PFSK-1 (cell line): ENCODE results near the gene MAPRE3.

Experiments used
- FOXP2 ChIP-seq: optimal IDR thresholded peaks from 2 replicates; pipeline ENCODE3; 2011; ENCODE audit warnings: borderline replicate concordance, control low read depth, inconsistent platforms; ENCODE audit not compliant: insufficient read depth; ENCODE audit errors: extremely low read length, extremely low read depth
- POLR2AphosphoS5 ChIP-seq: IDR thresholded peaks from 2 replicates; pipeline ENCODE4 v1.6.1; 2012; ENCODE audit warnings: low read depth, mild to moderate bottlenecking, control low read depth, low read length, moderate library complexity
- SIN3A ChIP-seq: IDR thresholded peaks from 2 replicates; pipeline ENCODE4 v1.6.1; 2012; ENCODE audit warnings: mild to moderate bottlenecking, low read length, moderate library complexity, borderline replicate concordance; ENCODE audit not compliant: insufficient read depth
- TAF1 ChIP-seq: IDR thresholded peaks from 2 replicates; pipeline ENCODE4 v1.6.1; 2012; ENCODE audit warnings: low read length, control low read depth, borderline replicate concordance; ENCODE audit not compliant: insufficient read depth
- TF ChIP-seq, protein P1 (sequence below), 2 experiments: IDR thresholded peaks; 2 replicates each; pipeline versions ENCODE4 v1.6.1 to v1.8.0; 2011 to 2012; ENCODE audit warnings: low read depth in 2 of 2, low read length in 2 of 2, control low read depth in 1 of 2, inconsistent platforms in 1 of 2, mild to moderate bottlenecking in 1 of 2, moderate library complexity in 1 of 2; ENCODE audit not compliant: insufficient read depth in 1 of 2

MAPRE3 gene

DNA sequence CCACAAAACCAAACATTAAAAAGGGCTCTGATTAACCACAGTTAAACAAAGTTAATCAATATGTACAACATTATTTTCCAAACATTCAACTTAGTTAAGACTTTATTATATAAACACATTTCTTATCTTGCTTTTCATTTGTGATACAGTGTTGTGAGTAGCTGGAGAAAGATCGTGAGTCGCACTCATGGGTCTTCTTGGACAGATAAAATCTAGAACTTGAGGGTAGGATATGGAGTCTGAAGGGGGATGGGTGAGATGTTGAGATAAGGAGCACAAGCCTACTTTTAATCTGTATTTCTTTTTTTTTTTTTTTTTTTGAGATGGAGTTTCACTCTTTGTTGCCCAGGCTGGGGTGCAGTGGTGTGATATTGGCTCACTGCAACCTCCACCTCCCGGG, 39.7 kb downstream of the MAPRE3 start:
- TF ChIP-seq TAF1, result no peak

- no peak for TF ChIP-seq FOXP2
- no peak for TF ChIP-seq SIN3A
- TF ChIP-seq, protein P1, sequence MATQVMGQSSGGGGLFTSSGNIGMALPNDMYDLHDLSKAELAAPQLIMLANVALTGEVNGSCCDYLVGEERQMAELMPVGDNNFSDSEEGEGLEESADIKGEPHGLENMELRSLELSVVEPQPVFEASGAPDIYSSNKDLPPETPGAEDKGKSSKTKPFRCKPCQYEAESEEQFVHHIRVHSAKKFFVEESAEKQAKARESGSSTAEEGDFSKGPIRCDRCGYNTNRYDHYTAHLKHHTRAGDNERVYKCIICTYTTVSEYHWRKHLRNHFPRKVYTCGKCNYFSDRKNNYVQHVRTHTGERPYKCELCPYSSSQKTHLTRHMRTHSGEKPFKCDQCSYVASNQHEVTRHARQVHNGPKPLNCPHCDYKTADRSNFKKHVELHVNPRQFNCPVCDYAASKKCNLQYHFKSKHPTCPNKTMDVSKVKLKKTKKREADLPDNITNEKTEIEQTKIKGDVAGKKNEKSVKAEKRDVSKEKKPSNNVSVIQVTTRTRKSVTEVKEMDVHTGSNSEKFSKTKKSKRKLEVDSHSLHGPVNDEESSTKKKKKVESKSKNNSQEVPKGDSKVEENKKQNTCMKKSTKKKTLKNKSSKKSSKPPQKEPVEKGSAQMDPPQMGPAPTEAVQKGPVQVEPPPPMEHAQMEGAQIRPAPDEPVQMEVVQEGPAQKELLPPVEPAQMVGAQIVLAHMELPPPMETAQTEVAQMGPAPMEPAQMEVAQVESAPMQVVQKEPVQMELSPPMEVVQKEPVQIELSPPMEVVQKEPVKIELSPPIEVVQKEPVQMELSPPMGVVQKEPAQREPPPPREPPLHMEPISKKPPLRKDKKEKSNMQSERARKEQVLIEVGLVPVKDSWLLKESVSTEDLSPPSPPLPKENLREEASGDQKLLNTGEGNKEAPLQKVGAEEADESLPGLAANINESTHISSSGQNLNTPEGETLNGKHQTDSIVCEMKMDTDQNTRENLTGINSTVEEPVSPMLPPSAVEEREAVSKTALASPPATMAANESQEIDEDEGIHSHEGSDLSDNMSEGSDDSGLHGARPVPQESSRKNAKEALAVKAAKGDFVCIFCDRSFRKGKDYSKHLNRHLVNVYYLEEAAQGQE (IDR thresholded peaks at IDR 0.05; ENCODE audit: insufficient read depth in 1 of 2, low read depth in 2 of 2, low read length in 2 of 2), result no peak
- no peak for TF ChIP-seq POLR2AphosphoS5
- TF ChIP-seq TAF1, result no peak
Observed at GRCh38 chr2:27013738-27014137, 43.3 kb downstream of the MAPRE3 start.

GRCh38 chr2:27014771-27015433, 44.5 kb downstream of the MAPRE3 start:
- TF ChIP-seq SIN3A (no peak), FOXP2 (no peak), TAF1 (no peak), POLR2AphosphoS5 (no peak)
- TF ChIP-seq, protein P1 (IDR thresholded peaks at IDR 0.05; ENCODE audit: insufficient read depth in 1 of 2, low read depth in 2 of 2, low read length in 2 of 2), result no peak

GRCh38 chr2:27016801-27017325, 46.4 kb downstream of the MAPRE3 start:
- TF ChIP-seq, protein P1 (IDR thresholded peaks at IDR 0.05; ENCODE audit: insufficient read depth in 1 of 2, low read depth in 2 of 2, low read length in 2 of 2), result no peak

DNA sequence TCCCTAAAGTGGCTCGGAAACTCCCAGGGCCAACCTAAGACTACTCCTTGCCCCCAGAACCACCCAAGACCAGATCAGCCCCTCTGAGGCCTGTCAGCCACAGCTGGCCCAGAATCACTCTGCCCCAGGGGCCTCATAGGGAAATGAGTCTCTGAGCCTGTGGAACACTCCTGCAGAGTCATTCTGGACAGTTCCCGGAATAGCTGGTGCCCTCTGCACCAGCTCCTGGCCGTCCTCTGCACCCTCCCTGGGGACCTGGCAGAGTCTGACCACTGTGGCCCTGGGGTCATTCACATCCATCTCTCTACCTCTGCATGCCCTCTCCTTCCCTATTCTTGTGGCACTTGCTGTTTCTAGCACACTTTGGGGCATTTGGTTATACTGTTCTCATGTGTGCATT, 47.7 kb downstream of the MAPRE3 start:
- TF ChIP-seq, protein P1 (IDR thresholded peaks at IDR 0.05; ENCODE audit: insufficient read depth in 1 of 2, low read depth in 2 of 2, low read length in 2 of 2), result no peak
- TF ChIP-seq POLR2AphosphoS5, result no peak

GRCh38 chr2:27019459-27019858, 49.0 kb downstream of the MAPRE3 start:
- no peak for TF ChIP-seq TAF1
- no peak for TF ChIP-seq POLR2AphosphoS5
- TF ChIP-seq, protein P1 (IDR thresholded peaks at IDR 0.05; ENCODE audit: insufficient read depth in 1 of 2, low read depth in 2 of 2, low read length in 2 of 2), result no peak
- no peak for TF ChIP-seq SIN3A
- no peak for TF ChIP-seq FOXP2
